Femur (tissue), 1 donor: ENCODE data around the gene ODC1.

ENCODE experiments used
- DNase-seq: peaks from one replicate; pipeline ENCODE4 v3.0.0-alpha.2; 2017

Gene ODC1

DNA sequence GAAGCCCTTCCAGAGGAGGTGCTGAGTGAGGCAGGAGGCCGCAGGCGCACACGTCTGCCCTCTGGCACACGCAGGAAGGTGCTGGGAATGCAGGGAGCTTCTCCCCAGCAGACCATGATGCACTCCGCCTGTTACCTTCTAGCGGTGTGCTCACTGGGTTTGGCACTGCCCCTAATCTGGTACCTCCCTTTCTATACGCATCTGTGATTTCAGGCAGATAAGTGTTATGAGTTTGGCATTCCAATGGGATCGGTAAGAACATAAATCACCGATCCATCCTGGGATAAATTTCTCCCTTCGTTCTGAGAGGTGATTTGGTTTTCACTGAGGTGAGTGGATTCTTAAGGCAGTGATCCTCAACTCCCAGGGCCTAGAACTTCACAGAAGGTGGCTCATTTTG, 34.6 kb downstream of the ODC1 start:
- DNase-seq: no peak

DNA sequence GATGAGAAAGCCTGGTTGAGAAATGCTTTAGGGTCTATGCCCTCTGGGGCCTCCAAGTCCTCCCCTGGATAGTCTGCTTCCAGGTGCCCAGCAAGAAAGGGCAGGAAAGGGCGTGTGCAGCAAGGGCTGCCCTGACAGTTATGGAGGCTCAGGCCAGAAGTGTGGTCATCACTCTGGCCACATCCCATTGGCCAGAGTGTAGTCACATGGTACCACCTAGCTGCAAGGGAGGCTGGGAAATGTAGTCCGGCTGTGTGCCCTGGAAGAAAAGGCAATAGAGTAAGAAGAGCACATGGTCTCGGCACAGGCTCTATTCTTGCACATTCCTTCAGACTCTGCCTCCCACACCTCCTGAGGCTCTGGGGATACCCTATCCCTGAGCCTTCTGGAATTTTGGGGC, 35.7 kb downstream of the ODC1 start:
- no peak for DNase-seq

DNA sequence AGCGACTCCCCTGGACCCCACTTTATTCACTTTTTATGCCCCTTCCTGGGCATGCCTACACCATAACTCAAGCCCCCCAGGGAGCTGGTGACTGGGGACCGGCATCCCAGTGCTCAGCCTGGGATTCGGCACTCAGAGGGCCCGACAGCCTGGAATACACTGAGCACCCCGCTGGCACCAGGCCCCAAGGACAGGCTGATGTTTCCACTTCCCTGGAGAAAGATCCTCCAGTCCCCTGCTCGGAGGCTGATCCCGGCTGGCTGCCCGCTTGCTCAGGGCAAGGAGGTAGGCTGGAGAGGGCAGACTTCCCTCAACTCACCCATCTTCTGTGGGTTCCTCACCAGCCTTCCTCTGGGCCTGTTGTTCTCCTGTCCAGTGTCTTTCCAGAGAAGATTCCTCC, 36.6 kb downstream of the ODC1 start:
- no peak for DNase-seq

DNA sequence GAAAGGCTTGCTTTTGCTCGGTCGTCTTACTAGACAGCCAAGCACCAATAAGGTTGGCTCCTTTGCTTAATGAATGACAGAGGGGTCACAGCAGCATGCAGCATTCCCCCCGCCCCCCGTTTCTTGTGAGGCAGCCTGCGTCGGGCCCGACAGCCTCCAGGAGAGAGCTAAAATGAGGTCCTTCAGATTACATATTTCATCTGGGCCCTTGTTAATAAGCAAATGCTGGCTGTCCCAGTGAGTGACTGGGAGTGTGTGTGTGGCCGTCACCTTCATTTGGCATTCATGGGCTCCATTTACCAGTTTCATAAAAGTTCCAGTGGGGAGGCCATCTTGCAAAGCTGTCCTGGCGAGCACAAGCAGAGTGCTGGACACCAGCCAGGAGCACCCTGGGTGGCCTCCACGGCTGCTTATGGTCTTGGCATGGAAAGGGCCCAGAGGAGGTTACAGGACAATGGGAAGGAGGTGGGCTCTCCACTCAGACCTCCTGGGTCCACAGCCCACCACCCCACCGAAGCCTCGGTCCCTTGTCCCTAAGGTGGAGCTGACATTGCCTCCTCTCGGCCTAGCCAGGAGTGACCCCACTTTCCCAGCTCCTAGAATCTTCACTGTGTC, 37.2 kb downstream of the ODC1 start:
- DNase-seq: no peak

DNA sequence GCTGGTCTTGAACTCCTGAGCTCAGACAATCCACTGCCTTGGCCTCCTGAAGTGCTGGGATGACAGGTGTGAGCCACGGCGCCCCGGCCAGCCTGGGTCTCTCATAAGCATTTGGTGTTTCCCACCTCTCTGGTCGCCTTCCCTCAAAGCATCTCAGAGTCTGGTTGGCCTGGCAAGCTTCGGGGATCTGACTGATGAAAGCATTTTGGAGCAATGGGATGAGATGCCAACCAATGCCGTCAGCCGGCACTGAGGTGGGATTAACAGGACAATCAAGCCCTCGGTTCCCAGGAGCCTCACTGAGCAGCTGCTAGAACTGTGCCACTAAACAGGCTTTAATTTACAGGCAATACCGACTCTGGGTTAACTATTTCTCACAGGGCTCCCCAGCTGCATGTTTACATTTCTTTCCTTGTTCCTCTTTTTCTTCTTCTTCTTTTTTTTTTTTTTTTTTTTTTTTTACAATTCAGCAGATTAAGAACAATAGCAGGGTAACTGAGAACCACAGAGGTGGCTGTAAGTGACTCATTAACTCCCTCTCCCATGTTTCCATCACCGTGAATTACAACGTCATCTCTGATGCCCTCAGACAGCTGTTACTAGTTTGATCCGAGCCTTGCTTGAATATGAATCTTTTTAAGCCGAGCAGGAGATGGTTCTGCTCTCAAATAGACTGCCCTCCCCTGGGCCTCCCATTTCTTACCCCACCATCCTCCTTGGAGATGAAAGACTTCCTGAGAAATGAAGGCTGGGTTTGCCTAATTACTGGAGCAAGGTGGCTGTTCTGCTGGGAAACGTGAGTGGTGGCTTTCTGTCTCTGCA, 37.9 kb downstream of the ODC1 start:
- DNase-seq: peak; percentile 74

DNA sequence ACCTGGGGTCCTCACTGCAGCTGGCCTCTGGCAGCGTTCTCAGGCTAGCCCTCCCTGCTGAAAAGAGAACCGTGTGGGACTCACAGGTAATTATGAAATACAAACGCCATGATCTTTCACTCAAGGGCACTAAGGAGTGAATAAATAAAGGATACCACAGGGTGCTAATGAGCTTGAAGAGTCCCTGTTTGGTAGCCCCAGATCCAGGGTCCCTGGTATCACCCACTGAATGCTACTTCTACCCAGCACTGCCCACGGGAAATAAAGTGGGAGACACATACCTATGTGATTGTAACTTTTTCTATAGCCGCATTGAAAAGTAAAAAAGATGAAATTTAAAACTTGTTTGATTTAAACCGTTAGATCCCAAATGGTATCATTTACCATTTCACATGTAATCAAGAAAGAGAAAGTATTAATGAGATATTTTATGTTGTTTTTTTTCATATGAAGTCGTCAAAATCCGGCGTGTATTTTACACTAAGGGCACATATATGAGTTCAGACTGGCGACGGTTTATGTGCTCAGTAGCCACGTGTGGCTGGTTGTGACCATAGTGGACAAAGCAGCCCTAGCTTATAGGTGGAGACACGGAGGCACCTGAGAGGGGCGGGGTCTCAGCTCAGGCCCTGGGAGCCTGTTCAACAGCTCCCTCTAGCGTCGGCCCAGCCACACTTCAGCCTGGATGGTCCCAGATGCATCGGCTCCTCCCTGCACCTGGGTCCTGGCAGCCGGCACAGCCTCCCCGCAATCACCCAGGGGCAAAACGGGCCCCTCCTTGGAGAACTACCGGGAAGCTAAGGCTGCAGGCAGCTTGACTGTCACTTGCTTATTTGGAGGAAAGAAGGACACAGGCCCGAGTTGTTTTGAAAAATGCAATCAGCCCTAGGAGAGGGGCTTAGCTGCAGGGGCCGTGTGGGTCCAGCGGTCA, 39.2 kb downstream of the ODC1 start:
- peak; percentile 83 for DNase-seq

GRCh38 chr2:10407841-10408648, 40.1 kb downstream of the ODC1 start:
- no peak for DNase-seq

DNA sequence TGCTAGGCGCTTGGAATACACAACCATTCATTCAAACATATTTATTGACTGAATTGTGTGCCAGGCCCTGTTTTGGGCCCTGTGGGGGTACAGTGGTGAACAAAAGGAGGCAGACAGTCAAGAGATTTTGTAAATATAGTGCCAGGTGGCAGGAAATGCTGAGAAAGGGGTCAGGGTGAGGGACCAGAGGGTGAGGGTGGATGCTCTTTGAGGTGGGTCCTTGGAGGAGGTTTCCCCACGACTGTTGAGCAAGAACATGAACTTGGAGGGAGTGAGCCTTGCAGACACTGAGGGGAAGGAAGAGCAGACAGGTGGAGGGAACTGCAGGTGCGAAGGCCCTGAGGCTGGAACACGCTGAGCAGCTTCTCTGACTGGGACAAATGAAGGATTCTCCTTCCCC, 40.7 kb downstream of the ODC1 start:
- DNase-seq: no peak

- DNase-seq: no peak
Observed at GRCh38 chr2:10406491-10407188, 41.5 kb downstream of the ODC1 start.

GRCh38 chr2:10406016-10406415, 42.1 kb downstream of the ODC1 start:
- no peak for DNase-seq

- peak; percentile 82 for DNase-seq
Observed at GRCh38 chr2:10405448-10405847, 42.7 kb downstream of the ODC1 start.

DNA sequence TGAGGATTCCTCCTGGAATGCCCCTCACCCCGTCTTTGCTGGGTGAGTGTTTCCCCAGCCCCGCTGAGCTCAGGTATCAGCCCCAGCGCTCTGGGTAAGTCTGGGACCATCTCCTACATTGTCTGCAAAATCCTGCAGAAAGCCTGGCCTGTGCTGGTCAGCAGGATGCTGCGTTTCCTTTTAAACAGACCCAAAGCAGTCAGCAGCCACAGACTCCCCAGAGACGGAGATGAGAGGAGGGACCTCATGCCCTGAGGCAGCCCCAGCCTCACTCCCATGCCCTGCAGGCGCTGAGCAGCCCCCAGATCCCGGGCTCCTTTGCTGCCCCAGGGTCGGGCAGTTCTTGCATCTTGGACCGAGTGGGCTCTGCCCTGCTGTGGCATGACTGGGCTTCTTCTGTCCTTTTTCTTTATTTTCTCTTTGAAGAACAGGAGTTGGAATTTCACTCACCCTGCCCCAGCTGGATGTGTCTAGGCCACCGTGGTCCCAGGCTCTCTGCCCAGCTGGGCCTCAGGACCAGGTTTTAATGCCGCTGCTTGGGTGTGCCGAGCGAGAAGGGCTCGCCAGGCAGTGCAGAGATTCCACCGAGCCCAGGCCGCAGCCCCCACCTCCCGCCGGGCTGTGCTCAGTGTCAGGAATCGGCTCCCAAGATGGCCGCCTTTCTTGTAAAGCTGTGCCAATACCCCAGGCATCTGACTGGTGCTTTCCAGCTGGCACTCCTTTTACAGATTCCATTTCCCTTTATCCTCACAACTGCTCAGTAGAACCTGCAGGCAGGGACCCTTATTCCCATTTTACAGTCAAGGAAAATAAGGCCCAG, 43.6 kb downstream of the ODC1 start:
- peak; percentile 74 for DNase-seq

DNA sequence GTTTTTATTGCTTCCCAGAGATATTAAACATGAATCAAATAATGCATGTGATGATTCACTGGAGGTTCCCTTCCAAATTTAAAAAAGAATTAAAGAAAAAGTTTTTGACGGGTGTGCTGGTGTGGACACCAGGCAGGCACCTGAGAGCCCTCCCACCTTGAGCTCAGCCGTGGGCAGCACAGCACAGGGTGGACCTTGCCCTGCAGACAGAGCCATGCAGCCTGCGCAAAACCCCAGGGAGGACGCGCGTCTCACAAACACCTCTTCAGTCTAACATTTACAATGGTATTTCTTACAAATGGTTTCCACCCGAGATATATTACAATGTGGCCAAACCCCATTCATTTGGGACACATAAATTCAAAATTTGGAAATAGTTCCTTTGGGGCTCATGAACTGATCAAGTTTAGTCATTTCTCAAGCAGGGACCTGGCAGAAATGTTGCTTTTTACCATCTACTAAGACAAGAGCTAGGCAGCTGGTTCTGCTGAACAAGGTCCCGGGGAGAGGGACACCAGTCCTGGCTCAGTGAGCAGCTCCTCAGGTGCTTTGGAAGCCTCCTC, 45.4 kb downstream of the ODC1 start:
- no peak for DNase-seq

DNA sequence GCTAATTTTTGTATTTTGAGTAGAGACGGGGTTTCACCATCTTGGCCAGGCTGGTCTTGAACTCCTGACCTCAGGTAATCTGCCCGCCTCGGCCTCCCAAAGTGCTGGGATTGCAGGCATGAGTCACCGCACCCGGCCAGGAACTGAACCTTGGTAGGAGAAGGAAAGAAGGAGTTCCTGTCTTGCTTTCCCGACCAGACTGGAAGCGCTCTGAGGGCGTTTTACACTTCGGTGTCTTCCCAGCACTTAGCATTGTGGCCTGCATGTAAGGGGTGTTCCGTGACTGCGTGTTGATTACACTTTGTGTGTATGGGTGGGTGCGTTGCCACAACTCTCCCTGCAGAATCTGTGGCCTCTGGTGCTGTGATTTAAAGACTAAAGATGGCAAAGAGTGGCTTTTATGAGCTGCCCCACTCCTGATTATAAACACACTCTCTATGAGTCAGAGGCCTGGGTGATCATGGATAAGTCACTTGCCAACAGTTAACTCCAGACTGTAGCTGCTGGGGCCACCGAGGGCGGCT, 46.0 kb downstream of the ODC1 start:
- DNase-seq: no peak

- DNase-seq: no peak
Observed at GRCh38 chr2:10400978-10401951, 46.9 kb downstream of the ODC1 start.

DNA sequence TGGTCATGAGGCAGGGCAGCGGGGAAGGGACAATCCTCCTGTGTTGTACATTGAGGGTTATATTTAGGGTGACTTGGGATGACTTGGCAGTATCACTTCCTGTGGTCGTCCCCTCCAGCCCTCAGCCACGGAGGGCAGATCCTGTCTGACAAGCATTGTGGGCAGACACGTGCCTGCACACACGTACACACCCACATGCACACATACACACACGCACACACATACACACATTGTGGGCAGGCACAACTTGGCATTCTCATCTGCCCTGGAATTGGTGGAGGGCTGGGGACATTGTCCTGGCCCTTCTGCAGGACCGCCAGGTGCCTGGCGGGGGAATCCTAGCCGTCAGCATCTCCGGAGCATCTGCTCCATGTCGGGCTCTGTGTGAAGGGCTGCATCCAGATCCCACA, 47.6 kb downstream of the ODC1 start:
- DNase-seq: peak; percentile 65

- DNase-seq: no peak
Observed at GRCh38 chr2:10400002-10400401, 48.1 kb downstream of the ODC1 start.

DNA sequence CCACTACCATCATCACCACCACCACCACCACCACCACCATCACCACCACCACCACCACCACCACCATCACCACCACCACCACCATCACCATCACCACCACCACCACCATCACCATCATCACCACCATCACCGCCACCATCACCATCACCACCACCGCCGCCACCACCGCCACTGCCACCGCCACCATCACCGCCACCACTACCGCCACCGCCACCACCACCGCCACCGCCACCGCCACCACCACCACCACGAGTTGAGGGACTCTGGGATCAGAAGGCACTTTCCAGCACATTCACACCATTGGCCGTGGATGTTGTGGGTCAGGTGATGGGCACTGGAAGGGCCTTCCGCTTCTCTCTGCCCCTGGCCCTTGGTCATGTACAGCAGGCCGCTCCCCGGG, 48.8 kb downstream of the ODC1 start:
- DNase-seq: no peak

DNA sequence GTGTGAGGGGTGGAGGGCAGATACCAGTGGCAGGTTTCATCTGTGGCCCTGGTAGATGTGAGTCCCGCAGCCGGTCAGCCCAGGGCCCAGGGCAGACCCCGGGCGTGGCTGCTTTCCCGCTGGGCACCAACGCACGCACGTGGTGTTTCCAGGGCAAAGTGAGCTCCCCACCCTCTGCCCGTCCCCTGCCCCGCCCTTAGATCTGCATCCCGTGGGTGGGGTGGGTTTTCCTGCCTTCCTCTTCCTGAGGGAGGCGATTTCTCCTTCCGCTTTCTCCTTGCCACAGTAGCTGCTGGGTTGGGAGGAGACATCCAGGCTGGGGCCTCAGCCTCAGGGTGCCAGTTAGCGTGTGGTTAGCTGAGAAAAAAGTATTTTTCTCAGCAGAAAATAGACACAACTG, 49.6 kb downstream of the ODC1 start:
- DNase-seq: peak; percentile 40
